ENCODE data around the gene TPH2. TPM values are rescaled to one million over a fixed set of nuclear protein-coding genes. Genes with fewer than 3 reads are reported as not detected.

Gene TPH2
- total and polyA plus RNA-seq, 2 experiments from 2014 or later: not detected

GRCh38 chr12:72076558-72076915 is 137.9 kb downstream of the TPH2 start:
- no peaks in the 10 kb centered on the region for H4K20me1 ChIP-seq (ENCODE audit: insufficient read depth, poor library complexity, severe bottlenecking)
- no peaks in the 10 kb centered on the region for H3K27me3 ChIP-seq
- H3K27ac ChIP-seq: no peak overlapping the region
- H2AFZ ChIP-seq: no peak overlapping the region
- H3K4me3 ChIP-seq: no peak overlapping the region
- H3K36me3 ChIP-seq (replicated peaks; ENCODE audit: insufficient read depth, low read depth): no peaks in the 10 kb centered on the region
- no peaks in the 10 kb centered on the region for H3K79me2 ChIP-seq
- WGBS (ENCODE audit: low lambda C conversion rate, missing lambda C conversion rate): 62% methylated on average over 3 of the region's 3 CpGs
- H3K9me3 ChIP-seq (ENCODE audit: low read depth): no peaks in the 10 kb centered on the region
- no peaks in the 10 kb centered on the region for H3K4me1 ChIP-seq (ENCODE audit: insufficient read depth)
- no peak for TF ChIP-seq EZH2 (IDR thresholded peaks at IDR 0.05; ENCODE audit: borderline replicate concordance)
- H3K4me2 ChIP-seq: no peak overlapping the region
- no peaks in the 10 kb centered on the region for H3K9me2 ChIP-seq (replicated peaks; ENCODE audit: insufficient read depth)
- DNase-seq (ENCODE audit: low spot score): no peak

DNA sequence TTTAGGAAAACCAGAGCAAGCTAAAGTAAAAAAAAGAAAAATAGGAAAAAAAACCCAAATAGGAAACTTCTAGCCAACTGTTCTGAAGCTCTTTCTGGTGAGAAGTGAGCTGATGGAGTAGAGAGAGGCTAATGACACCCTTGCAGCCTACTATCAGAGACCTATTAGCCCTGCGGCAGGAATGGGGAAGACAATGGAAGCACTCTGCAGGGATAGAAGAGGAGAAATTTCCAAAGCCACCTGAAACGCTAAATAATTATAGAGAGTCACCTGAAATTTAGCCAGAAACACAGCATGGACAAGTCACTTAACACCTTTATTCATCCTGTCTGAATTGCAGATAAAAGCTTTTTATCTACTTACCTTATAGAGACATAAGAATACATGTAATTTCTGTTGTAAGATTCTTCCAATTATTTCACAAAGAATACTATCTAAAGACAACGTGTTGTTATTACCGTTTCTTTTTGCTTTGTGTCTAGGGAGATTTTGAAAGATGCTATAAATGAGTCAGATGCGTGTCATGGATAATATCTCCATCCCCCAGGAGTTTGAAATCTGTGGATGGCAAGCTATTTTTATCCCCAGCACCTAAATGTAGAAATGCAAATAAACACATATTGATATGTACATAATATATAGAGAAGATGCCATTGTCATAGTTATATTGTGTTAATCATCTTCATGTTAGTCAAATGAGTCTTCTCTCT is 138.6 kb downstream of the TPH2 start:
- Histone ChIP-seq H3K4me1 (ENCODE audit: insufficient read depth) (no peaks in the 10 kb centered on the region), H3K27ac (no peak overlapping the region), H3K4me2 (no peak overlapping the region), H3K9me3 (ENCODE audit: low read depth) (no peaks in the 10 kb centered on the region), H4K20me1 (ENCODE audit: insufficient read depth, poor library complexity, severe bottlenecking) (no peaks in the 10 kb centered on the region), H3K36me3 (replicated peaks; ENCODE audit: insufficient read depth, low read depth) (no peaks in the 10 kb centered on the region), H3K9me2 (replicated peaks; ENCODE audit: insufficient read depth) (no peaks in the 10 kb centered on the region), H3K27me3 (no peaks in the 10 kb centered on the region), H3K4me3 (no peak overlapping the region), H3K79me2 (no peaks in the 10 kb centered on the region), H2AFZ (no peak overlapping the region)
- 55% methylated on average over 5 of the region's 5 CpGs for WGBS (ENCODE audit: low lambda C conversion rate, missing lambda C conversion rate)
- DNase-seq (ENCODE audit: low spot score): no peak
- no peak for TF ChIP-seq EZH2phosphoT487 (IDR thresholded peaks at IDR 0.05; ENCODE audit: low read depth, severe bottlenecking, unreplicated experiment)
- no peak for TF ChIP-seq EZH2 (IDR thresholded peaks at IDR 0.05; ENCODE audit: borderline replicate concordance)
- TF ChIP-seq, protein P1, sequence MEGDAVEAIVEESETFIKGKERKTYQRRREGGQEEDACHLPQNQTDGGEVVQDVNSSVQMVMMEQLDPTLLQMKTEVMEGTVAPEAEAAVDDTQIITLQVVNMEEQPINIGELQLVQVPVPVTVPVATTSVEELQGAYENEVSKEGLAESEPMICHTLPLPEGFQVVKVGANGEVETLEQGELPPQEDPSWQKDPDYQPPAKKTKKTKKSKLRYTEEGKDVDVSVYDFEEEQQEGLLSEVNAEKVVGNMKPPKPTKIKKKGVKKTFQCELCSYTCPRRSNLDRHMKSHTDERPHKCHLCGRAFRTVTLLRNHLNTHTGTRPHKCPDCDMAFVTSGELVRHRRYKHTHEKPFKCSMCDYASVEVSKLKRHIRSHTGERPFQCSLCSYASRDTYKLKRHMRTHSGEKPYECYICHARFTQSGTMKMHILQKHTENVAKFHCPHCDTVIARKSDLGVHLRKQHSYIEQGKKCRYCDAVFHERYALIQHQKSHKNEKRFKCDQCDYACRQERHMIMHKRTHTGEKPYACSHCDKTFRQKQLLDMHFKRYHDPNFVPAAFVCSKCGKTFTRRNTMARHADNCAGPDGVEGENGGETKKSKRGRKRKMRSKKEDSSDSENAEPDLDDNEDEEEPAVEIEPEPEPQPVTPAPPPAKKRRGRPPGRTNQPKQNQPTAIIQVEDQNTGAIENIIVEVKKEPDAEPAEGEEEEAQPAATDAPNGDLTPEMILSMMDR (IDR thresholded peaks at IDR 0.05; ENCODE audit: poor library complexity): no peak

DNA sequence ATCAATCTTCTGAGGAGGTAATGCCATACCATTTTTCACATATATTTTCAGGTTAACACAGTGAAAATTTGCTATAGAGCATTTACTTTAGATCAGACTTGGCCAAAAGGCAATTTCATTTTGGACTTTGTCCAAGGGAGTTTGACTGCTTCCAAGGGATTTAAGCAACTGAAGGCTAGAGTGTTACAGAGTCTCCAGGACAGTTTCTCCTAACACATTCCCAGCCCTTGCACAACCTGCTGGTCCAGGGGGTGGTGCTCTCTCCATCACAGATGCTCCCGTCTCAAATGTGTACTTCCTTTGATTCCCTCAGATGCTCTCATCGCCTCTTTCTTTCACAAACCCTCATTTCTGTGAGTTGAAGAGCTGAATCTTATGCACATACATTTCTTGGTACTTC is 143.1 kb downstream of the TPH2 start:
- TF ChIP-seq, protein P1 (IDR thresholded peaks at IDR 0.05; ENCODE audit: poor library complexity): no peak
- TF ChIP-seq EZH2 (IDR thresholded peaks at IDR 0.05; ENCODE audit: borderline replicate concordance) (no peak), EZH2phosphoT487 (IDR thresholded peaks at IDR 0.05; ENCODE audit: low read depth, severe bottlenecking, unreplicated experiment) (no peak)
- Histone ChIP-seq H3K9me2 (replicated peaks; ENCODE audit: insufficient read depth) (no peaks in the 10 kb centered on the region), H4K20me1 (ENCODE audit: insufficient read depth, poor library complexity, severe bottlenecking) (no peaks in the 10 kb centered on the region), H3K4me1 (ENCODE audit: insufficient read depth) (no peaks in the 10 kb centered on the region), H3K27ac (no peak overlapping the region), H3K36me3 (replicated peaks; ENCODE audit: insufficient read depth, low read depth) (no peaks in the 10 kb centered on the region), H3K4me2 (no peak overlapping the region), H3K9me3 (ENCODE audit: low read depth) (no peaks in the 10 kb centered on the region), H3K27me3 (no peaks in the 10 kb centered on the region), H2AFZ (no peak overlapping the region), H3K79me2 (no peaks in the 10 kb centered on the region), H3K4me3 (no peak overlapping the region)
- peak; percentile 17 for DNase-seq (ENCODE audit: low spot score)
- 75% methylated on average over 2 of the region's 2 CpGs for WGBS (ENCODE audit: low lambda C conversion rate, missing lambda C conversion rate)

Other genes with a start within 250 kb of the TPH2 start
- 17.4 and 39.2 TPM in 2 replicates for gene RAB21, start 184.0 kb upstream of the TPH2 start, total RNA-seq
- 52.2 and 65.0 TPM in 2 replicates for gene RAB21, start 184.0 kb upstream of the TPH2 start, polyA plus RNA-seq
- 26.7 and 30.8 TPM in 2 replicates for gene TBC1D15, start 99.1 kb upstream of the TPH2 start, total RNA-seq
- gene TBC1D15, start 99.1 kb upstream of the TPH2 start, polyA plus RNA-seq: 17.9 and 21.2 TPM in 2 replicates